Vagina (tissue), 2 donors: ENCODE measurements around the gene OSBP2. TPM values are rescaled to one million over a fixed set of nuclear protein-coding genes. Genes with fewer than 3 reads are reported as not detected.

ENCODE experiments used
- DNase-seq, 2 donors: peaks; one replicate each; pipeline ENCODE4 v3.0.0-alpha.2; 2017; ENCODE audit errors: extremely low spot score in 2 of 2
- H3K27ac ChIP-seq: fragments of 200-600 bp; sonication (generic); one replicate; pipeline ENCODE4 v1.5.1; 2019
- H3K27me3 ChIP-seq: fragments of 200-600 bp; sonication (generic); one replicate; pipeline ENCODE4 v1.5.1; 2019
- H3K36me3 ChIP-seq, 2 donors: fragments of 200-600 bp; sonication (generic); one replicate each; pipeline ENCODE4 v1.5.1; 2017 to 2019
- H3K4me1 ChIP-seq: fragments of 200-600 bp; sonication (generic); one replicate; pipeline ENCODE4 v1.5.1; 2019
- H3K4me3 ChIP-seq, 2 donors: fragments of 200-600 bp; sonication (generic); 1 replicate in 1 of 2; 2 replicates in 1 of 2; pipeline ENCODE4 v1.5.1; 2016 to 2019
- H3K9me3 ChIP-seq: fragments of 200-600 bp; sonication (generic); one replicate; pipeline ENCODE4 v1.5.1; 2019
- CTCF ChIP-seq, 3 experiments: fragments of 450-650 bp in 2 of 3; fragments of 200-600 bp in 1 of 3; sonication (generic) in 1 of 3; IDR thresholded peaks; one replicate each; pipeline ENCODE4 v1.5.1; 2017 to 2019; ENCODE audit warnings: antibody characterized with exemption in 3 of 3, mild to moderate bottlenecking in 2 of 3, moderate library complexity in 2 of 3
- POLR2A ChIP-seq, 2 donors: fragments of 450-650 bp; IDR thresholded peaks; one replicate each; pipeline ENCODE4 v1.6.1; 2017; ENCODE audit warnings: antibody characterized with exemption in 2 of 2, mild to moderate bottlenecking in 2 of 2, moderate library complexity in 2 of 2
- POLR2AphosphoS5 ChIP-seq, 2 donors: sonication (generic); formaldehyde crosslinking; IDR thresholded peaks; one replicate each; pipeline ENCODE4 v1.9.0; 2017; ENCODE audit warnings: antibody characterized with exemption in 2 of 2, mild to moderate bottlenecking in 2 of 2, low read depth in 1 of 2; ENCODE audit not compliant: insufficient read depth in 1 of 2
- intact Hi-C: fragments of 100-400 bp; cut with DNase I; formaldehyde crosslinking; loops from one replicate; pipeline ENCODE4 v1.15.1; 2023
- total RNA-seq: library from RNA; depleted of rRNA; stranded (reverse); fragments of >200 nt; gene quantifications from one replicate; pipeline ENCODE4 v1.2.3, GENCODE V29; 2016

OSBP2 gene
- total RNA-seq, 1 donor from 2014 or later = 3.7 TPM

- no peaks in the 10 kb centered on the region for H3K4me1 ChIP-seq
- H3K36me3 ChIP-seq = no peaks in the 10 kb centered on the region
- no peaks in the 10 kb centered on the region for H3K9me3 ChIP-seq
- no peak overlapping the region for H3K4me3 ChIP-seq
- no peaks in the 10 kb centered on the region for H3K27me3 ChIP-seq
- no peak for TF ChIP-seq POLR2A (IDR thresholded peaks at IDR 0.05)
- no peak for TF ChIP-seq POLR2AphosphoS5 (IDR thresholded peaks at IDR 0.05; ENCODE audit: insufficient read depth in 1 of 2, low read depth in 1 of 2)
- TF ChIP-seq CTCF (IDR thresholded peaks at IDR 0.05) = no peak
- H3K27ac ChIP-seq = no peak overlapping the region
- DNase-seq = peak in 1 of 2 donors; percentile 3
- intact Hi-C loops = no loop called here
These were observed 212.3 kb downstream of the OSBP2 start for GRCh38 chr22:30906946-30907345.

DNA sequence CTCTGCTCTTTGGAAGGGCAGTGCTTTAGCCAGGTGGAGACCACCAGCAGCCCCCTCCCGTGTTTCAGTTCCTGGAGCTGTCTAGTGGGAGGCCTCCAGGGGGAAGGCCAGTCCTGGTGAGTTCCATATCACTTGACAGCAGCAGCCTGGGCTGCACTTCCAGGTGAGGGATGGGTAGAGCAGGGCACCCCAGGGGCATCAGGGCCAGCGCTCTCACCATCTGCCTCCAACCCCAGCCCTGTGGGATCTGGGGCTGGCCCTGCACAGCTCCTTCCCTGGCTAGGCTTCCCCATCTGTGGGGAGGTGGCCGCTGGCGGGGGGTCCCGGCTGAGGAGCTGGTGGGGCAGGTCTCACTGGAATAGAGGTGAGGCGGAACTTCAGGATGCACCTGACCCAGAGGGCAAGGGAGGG lies 213.4 kb downstream of the OSBP2 start:
- Histone ChIP-seq H3K4me1 (no peaks in the 10 kb centered on the region), H3K9me3 (no peaks in the 10 kb centered on the region), H3K27ac (no peak overlapping the region), H3K27me3 (no peaks in the 10 kb centered on the region), H3K4me3 (no peak overlapping the region), H3K36me3 (no peaks in the 10 kb centered on the region)
- peak in 1 of 2 donors; percentile 42 for DNase-seq
- TF ChIP-seq CTCF (IDR thresholded peaks at IDR 0.05) = no peak
- TF ChIP-seq POLR2A (IDR thresholded peaks at IDR 0.05) = no peak
- TF ChIP-seq POLR2AphosphoS5 (IDR thresholded peaks at IDR 0.05; ENCODE audit: insufficient read depth in 1 of 2, low read depth in 1 of 2) = no peak
- intact Hi-C loops = no loop called here

DNA sequence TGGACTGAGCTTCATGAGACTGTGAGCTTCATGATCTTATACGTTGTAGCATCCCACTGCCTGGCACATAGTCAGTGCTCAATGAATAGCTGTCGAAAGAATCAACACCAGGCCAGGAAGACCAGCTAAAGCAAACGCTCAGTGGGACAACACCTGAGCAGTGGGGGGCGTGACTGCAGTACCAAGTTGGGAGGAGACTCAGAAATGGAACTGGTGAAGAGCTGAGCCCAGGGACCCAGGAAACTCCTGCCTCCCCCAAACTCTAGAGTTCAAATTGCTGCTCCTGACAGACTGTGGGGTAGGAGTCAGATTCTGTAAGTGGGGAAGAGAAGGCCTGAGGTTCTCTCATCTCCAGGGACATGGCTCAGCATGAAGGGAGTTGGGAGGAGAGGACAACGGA lies 214.6 kb downstream of the OSBP2 start:
- no peaks in the 10 kb centered on the region for H3K4me1 ChIP-seq
- H3K27ac ChIP-seq = no peak overlapping the region
- TF ChIP-seq POLR2A (IDR thresholded peaks at IDR 0.05) (no peak), CTCF (IDR thresholded peaks at IDR 0.05) (no peak), POLR2AphosphoS5 (IDR thresholded peaks at IDR 0.05; ENCODE audit: insufficient read depth in 1 of 2, low read depth in 1 of 2) (no peak)
- H3K27me3 ChIP-seq = no peaks in the 10 kb centered on the region
- no peaks in the 10 kb centered on the region for H3K9me3 ChIP-seq
- intact Hi-C loops = no loop called here
- no peak overlapping the region for H3K4me3 ChIP-seq
- DNase-seq = peak in 1 of 2 donors; percentile 29
- no peaks in the 10 kb centered on the region for H3K36me3 ChIP-seq

DNA sequence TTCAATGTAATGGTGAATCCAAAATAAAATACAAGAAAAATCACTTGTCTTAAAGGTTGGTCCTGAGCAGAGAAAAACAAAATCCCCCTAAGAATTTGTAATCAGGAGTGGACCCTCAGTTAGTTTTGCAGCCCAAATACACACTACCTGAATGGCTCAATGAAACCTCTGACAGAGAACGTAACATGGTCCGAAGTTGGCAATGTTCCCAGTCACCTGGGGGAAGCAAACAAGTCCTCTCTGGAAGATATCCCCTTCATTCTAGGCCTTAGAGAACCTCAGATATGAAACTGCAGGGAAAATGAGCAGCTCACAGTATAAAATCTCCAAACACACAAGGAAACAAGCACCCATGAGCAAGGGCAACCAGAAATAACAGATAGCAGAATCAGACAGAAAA lies 215.7 kb downstream of the OSBP2 start:
- peaks cover 6% of the 10 kb centered on the region for H3K9me3 ChIP-seq
- H3K27me3 ChIP-seq = no peaks in the 10 kb centered on the region
- no peak overlapping the region for H3K4me3 ChIP-seq
- H3K27ac ChIP-seq = no peak overlapping the region
- H3K36me3 ChIP-seq = no peaks in the 10 kb centered on the region
- DNase-seq = no peak
- intact Hi-C loops = no loop called here
- H3K4me1 ChIP-seq = no peaks in the 10 kb centered on the region
- TF ChIP-seq POLR2A (IDR thresholded peaks at IDR 0.05) (no peak), CTCF (IDR thresholded peaks at IDR 0.05) (no peak), POLR2AphosphoS5 (IDR thresholded peaks at IDR 0.05; ENCODE audit: insufficient read depth in 1 of 2, low read depth in 1 of 2) (no peak)

GRCh38 chr22:30918761-30919160 lies 224.1 kb downstream of the OSBP2 start:
- no peak for DNase-seq
- Histone ChIP-seq H3K27me3 (no peaks in the 10 kb centered on the region), H3K9me3 (peaks cover 7% of the 10 kb centered on the region), H3K36me3 (no peaks in the 10 kb centered on the region), H3K27ac (no peak overlapping the region), H3K4me1 (peaks cover 14% of the 10 kb centered on the region), H3K4me3 (no peak overlapping the region)
- intact Hi-C loops = no loop called here
- TF ChIP-seq CTCF (IDR thresholded peaks at IDR 0.05) (no peak), POLR2AphosphoS5 (IDR thresholded peaks at IDR 0.05; ENCODE audit: insufficient read depth in 1 of 2, low read depth in 1 of 2) (no peak)
